ENCODE results near the gene MLC1. TPM values are rescaled to one million over a fixed set of nuclear protein-coding genes. Genes with fewer than 3 reads are reported as not detected.
A peak's percentile ranks its signal among the peaks of the same experiment; 100 is the strongest.

MLC1 gene
- total RNA-seq, 1 donor from 2014 or later: not detected

- DNase-seq: no peak
Measured at GRCh38 chr22:50057278-50058060, 27.8 kb downstream of the MLC1 start.

GRCh38 chr22:50056214-50056972 is 28.8 kb downstream of the MLC1 start:
- DNase-seq: no peak

GRCh38 chr22:50053861-50054260 is 31.4 kb downstream of the MLC1 start:
- DNase-seq: no peak

- DNase-seq: no peak
Measured at GRCh38 chr22:50051930-50052329, 33.3 kb downstream of the MLC1 start.

GRCh38 chr22:50049299-50050195 is 35.7 kb downstream of the MLC1 start:
- no peak for DNase-seq

- no peak for DNase-seq
Measured at GRCh38 chr22:50048836-50049235, 36.4 kb downstream of the MLC1 start.

- DNase-seq: no peak
Measured at GRCh38 chr22:50048061-50048765, 37.0 kb downstream of the MLC1 start.

GRCh38 chr22:50047346-50047745 is 37.9 kb downstream of the MLC1 start:
- no peak for DNase-seq

- DNase-seq: no peak
Measured at GRCh38 chr22:50046481-50047245, 38.6 kb downstream of the MLC1 start.

- DNase-seq: no peak
Measured at GRCh38 chr22:50046019-50046415, 39.2 kb downstream of the MLC1 start.

- DNase-seq: no peak
Measured at GRCh38 chr22:50045211-50046018, 39.8 kb downstream of the MLC1 start.

GRCh38 chr22:50044485-50045118 is 40.6 kb downstream of the MLC1 start:
- no peak for DNase-seq

- DNase-seq: no peak
Measured at GRCh38 chr22:50041361-50042065, 43.7 kb downstream of the MLC1 start.

- no peak for DNase-seq
Measured at GRCh38 chr22:50040717-50041116, 44.5 kb downstream of the MLC1 start.

- DNase-seq: no peak
Measured at GRCh38 chr22:50039669-50040443, 45.4 kb downstream of the MLC1 start.

- DNase-seq: peak; percentile 14
Measured at GRCh38 chr22:50035976-50036724, 49.1 kb downstream of the MLC1 start.

GRCh38 chr22:50035131-50035881 is 49.9 kb downstream of the MLC1 start:
- no peak for DNase-seq
